ENCODE measurements around the gene INSM1.

The INSM1 gene

GRCh38 chr20:20362774-20363433, 5.0 kb upstream of the INSM1 start:
- DNase-seq, result no peak

GRCh38 chr20:20363434-20363798, 4.5 kb upstream of the INSM1 start:
- DNase-seq, result no peak

- DNase-seq, result no peak
Observed at GRCh38 chr20:20363799-20364592, 3.9 kb upstream of the INSM1 start.

GRCh38 chr20:20364593-20365479, 3.1 kb upstream of the INSM1 start:
- no peak for DNase-seq

- DNase-seq, result no peak
Observed at GRCh38 chr20:20365480-20366161, 2.3 kb upstream of the INSM1 start.

GRCh38 chr20:20366551-20366875, 1.4 kb upstream of the INSM1 start:
- no peak for DNase-seq

GRCh38 chr20:20366876-20367574, 879 bp upstream of the INSM1 start:
- DNase-seq, result no peak

GRCh38 chr20:20368418-20369249, 730 bp downstream of the INSM1 start:
- DNase-seq, result no peak

GRCh38 chr20:20369250-20370093, 1.6 kb downstream of the INSM1 start:
- DNase-seq, result no peak

GRCh38 chr20:20370094-20370575, 2.2 kb downstream of the INSM1 start:
- DNase-seq, result no peak

GRCh38 chr20:20371083-20371482, 3.2 kb downstream of the INSM1 start:
- no peak for DNase-seq

- DNase-seq, result no peak
Observed at GRCh38 chr20:20371681-20372080, 3.8 kb downstream of the INSM1 start.

GRCh38 chr20:20373091-20373571, 5.2 kb downstream of the INSM1 start:
- no peak for DNase-seq

- DNase-seq, result no peak
Observed at GRCh38 chr20:20375862-20376261, 8.0 kb downstream of the INSM1 start.

- DNase-seq, result no peak
Observed at GRCh38 chr20:20386192-20386591, 18.3 kb downstream of the INSM1 start.

- DNase-seq, result no peak
Observed at GRCh38 chr20:20390393-20390792, 22.5 kb downstream of the INSM1 start.

GRCh38 chr20:20391115-20391514, 23.2 kb downstream of the INSM1 start:
- no peak for DNase-seq

- no peak for DNase-seq
Observed at GRCh38 chr20:20391766-20392165, 23.9 kb downstream of the INSM1 start.

- DNase-seq, result no peak
Observed at GRCh38 chr20:20393207-20394120, 25.6 kb downstream of the INSM1 start.
